ENCODE results near the gene PPP1R9A. TPM values are rescaled to one million over a fixed set of nuclear protein-coding genes. Genes with fewer than 3 reads are reported as not detected.

PPP1R9A gene
- total RNA-seq, 1 experiment from 2014 or later: not detected

DNA sequence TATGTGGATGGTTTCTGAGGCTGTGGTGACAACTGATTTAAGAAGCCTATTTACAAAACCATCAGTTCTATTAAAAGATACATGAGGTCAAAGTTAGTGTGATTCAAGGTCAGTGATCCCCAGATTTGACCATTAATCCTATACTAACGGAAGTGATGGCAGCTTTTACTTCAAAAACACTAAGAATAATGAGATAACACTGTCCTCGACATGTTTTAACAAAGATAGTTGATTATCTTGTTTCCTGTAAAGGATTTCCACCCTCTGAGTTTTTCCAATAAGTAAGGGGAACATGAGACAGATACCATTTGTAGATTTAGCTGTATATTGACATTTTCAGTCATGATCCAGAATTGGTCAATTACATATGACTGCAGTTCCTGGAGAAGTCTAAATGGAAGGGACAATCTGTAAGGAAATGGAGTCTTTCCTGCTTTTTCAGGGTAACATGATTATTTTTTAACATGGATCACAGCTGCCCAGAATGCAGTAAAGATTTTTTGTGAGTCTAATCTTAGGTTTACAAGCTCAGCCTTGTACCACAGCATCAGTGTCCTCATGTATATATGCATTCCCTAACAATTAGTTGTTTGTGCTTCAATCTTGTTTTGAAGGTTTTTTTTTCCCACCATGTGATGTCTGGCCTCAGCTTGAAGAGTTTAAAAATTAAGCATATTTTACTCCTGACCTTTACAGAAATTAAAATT, 188.0 kb downstream of the PPP1R9A start:
- H2AFZ ChIP-seq (ENCODE audit: low read length): no peak overlapping the region
- H3K27ac ChIP-seq (ENCODE audit: low read length): no peak overlapping the region

DNA sequence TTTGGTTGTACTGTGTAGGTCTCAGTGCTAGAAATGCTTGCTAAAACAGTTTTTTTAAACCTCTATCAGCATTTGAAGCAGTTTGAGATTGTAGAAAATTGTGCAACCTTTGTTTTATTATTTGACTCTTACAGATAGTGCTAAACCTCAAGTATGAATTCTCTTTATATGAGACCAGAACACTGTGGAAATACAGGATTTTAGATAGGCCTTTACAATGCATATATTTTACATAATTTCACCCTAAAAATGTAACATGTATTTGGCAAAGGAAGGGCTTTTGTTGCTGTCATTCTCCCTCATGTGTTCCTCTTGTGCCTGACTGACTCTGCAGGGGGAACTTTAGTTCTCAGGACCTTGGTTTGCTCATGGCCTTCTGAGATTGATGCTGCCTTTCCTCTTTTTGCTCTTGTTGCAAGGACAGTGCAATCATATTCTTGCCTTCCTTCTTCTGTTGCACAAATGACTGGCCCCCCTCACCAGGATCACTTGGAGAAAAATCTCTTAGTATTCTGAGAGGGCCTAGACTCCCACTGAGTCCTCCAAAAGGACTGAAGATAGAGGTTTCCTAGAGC, 188.7 kb downstream of the PPP1R9A start:
- no peak overlapping the region for H3K27ac ChIP-seq (ENCODE audit: low read length)
- no peak overlapping the region for H2AFZ ChIP-seq (ENCODE audit: low read length)
- H3K27me3 ChIP-seq (ENCODE audit: low read length): no peaks in the 10 kb centered on the region
- no peaks in the 10 kb centered on the region for H3K9me3 ChIP-seq (ENCODE audit: low read length)
- H3K9me2 ChIP-seq (replicated peaks; ENCODE audit: insufficient read depth, low read length): no peaks in the 10 kb centered on the region
- no peak overlapping the region for H3K4me3 ChIP-seq (ENCODE audit: low read length)
- H3K79me2 ChIP-seq (ENCODE audit: low read length): no peaks in the 10 kb centered on the region
- no peaks in the 10 kb centered on the region for H4K20me1 ChIP-seq (ENCODE audit: insufficient read depth, low read depth, low read length)
- H3K9ac ChIP-seq (ENCODE audit: low read length): no peak overlapping the region
- no peaks in the 10 kb centered on the region for H3K4me1 ChIP-seq (ENCODE audit: low read length)
- no peak for DNase-seq
- no peaks in the 10 kb centered on the region for H3K36me3 ChIP-seq (ENCODE audit: insufficient read depth, low read length)
- no peak overlapping the region for H3K4me2 ChIP-seq (ENCODE audit: low read depth, low read length, poor library complexity, severe bottlenecking)

More for the DNA sequence above, 188.0 kb downstream of the PPP1R9A start:
- no peak overlapping the region for H3K9ac ChIP-seq (ENCODE audit: low read length)
- H3K4me1 ChIP-seq (ENCODE audit: low read length): no peaks in the 10 kb centered on the region
- no peaks in the 10 kb centered on the region for H3K9me2 ChIP-seq (replicated peaks; ENCODE audit: insufficient read depth, low read length)
- no peaks in the 10 kb centered on the region for H3K27me3 ChIP-seq (ENCODE audit: low read length)
- H4K20me1 ChIP-seq (ENCODE audit: insufficient read depth, low read depth, low read length): no peaks in the 10 kb centered on the region
- no peaks in the 10 kb centered on the region for H3K9me3 ChIP-seq (ENCODE audit: low read length)
- no peak for DNase-seq
- no peak overlapping the region for H3K4me3 ChIP-seq (ENCODE audit: low read length)
- no peak overlapping the region for H3K4me2 ChIP-seq (ENCODE audit: low read depth, low read length, poor library complexity, severe bottlenecking)
- no peaks in the 10 kb centered on the region for H3K36me3 ChIP-seq (ENCODE audit: insufficient read depth, low read length)
- no peaks in the 10 kb centered on the region for H3K79me2 ChIP-seq (ENCODE audit: low read length)

DNA sequence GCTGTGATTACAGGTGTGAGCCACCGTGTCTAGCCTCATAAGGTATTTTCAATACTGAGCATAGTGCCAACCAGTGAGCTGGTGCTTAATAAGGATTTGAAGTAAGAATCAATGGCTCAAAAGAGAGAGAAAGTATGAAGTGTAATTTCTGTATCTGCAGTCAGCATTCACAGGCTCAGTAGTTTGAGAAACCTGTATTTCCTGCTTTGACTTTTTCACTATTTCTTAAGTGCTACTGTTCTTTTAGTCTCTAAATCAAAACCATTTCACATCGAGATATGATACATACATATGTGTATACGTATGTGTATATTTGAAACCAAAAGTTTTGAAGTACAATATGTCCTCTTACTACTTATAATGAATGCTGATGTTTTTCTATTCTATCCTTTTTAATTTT, 189.9 kb downstream of the PPP1R9A start:
- H3K36me3 ChIP-seq (ENCODE audit: insufficient read depth, low read length): no peaks in the 10 kb centered on the region
- no peak overlapping the region for H3K4me2 ChIP-seq (ENCODE audit: low read depth, low read length, poor library complexity, severe bottlenecking)
- no peaks in the 10 kb centered on the region for H3K27me3 ChIP-seq (ENCODE audit: low read length)
- H3K79me2 ChIP-seq (ENCODE audit: low read length): no peaks in the 10 kb centered on the region
- H3K4me1 ChIP-seq (ENCODE audit: low read length): no peaks in the 10 kb centered on the region
- H3K27ac ChIP-seq (ENCODE audit: low read length): no peak overlapping the region
- H3K9ac ChIP-seq (ENCODE audit: low read length): no peak overlapping the region
- H3K4me3 ChIP-seq (ENCODE audit: low read length): no peak overlapping the region
- H3K9me3 ChIP-seq (ENCODE audit: low read length): no peaks in the 10 kb centered on the region
- no peak overlapping the region for H2AFZ ChIP-seq (ENCODE audit: low read length)
- no peak for DNase-seq
- H3K9me2 ChIP-seq (replicated peaks; ENCODE audit: insufficient read depth, low read length): no peaks in the 10 kb centered on the region
- no peaks in the 10 kb centered on the region for H4K20me1 ChIP-seq (ENCODE audit: insufficient read depth, low read depth, low read length)

DNA sequence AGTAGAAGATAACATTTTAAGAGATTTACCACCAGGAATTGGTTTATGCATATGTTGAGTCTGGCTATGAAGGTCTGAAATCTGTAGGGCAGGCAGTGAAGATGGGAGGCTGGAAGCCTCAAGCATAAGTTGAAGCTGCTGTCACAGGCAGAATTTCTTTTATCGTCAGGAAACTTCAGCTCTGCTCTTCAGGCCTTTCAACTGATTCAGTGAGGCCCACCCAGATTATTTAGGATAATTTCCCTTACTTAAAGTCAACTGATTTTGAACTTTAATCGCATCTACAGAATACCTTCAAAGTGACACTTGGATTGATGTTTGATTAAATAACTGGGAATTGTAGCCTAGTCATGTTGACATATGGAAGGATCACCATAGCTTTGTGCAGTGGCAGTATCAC, 190.5 kb downstream of the PPP1R9A start:
- H3K4me3 ChIP-seq (ENCODE audit: low read length): no peak overlapping the region
- DNase-seq: no peak

DNA sequence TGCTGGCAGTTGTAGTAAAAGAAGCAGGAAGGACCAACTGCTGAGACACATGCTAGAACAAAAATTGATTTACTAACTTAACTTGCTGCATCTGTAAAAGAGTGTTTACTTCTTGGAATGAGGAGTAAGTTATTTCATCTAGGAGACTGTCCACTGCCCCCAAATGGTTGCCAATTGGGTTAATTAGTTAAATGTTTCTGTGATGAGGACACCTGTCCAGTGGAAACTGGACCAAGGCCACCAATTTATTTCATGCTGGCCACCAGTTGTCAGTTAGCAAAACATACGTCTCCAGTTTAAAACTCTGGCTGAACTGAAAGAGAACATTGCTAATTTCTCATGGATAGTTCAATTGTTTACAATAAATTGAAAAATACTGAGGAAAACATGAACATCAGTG, 191.7 kb downstream of the PPP1R9A start:
- Histone ChIP-seq H3K4me2 (ENCODE audit: low read depth, low read length, poor library complexity, severe bottlenecking) (no peak overlapping the region), H3K9ac (ENCODE audit: low read length) (no peak overlapping the region), H3K4me1 (ENCODE audit: low read length) (no peaks in the 10 kb centered on the region), H3K79me2 (ENCODE audit: low read length) (no peaks in the 10 kb centered on the region), H3K4me3 (ENCODE audit: low read length) (no peak overlapping the region), H3K9me3 (ENCODE audit: low read length) (no peaks in the 10 kb centered on the region), H3K27ac (ENCODE audit: low read length) (no peak overlapping the region), H2AFZ (ENCODE audit: low read length) (no peak overlapping the region), H4K20me1 (ENCODE audit: insufficient read depth, low read depth, low read length) (no peaks in the 10 kb centered on the region), H3K27me3 (ENCODE audit: low read length) (no peaks in the 10 kb centered on the region), H3K36me3 (ENCODE audit: insufficient read depth, low read length) (no peaks in the 10 kb centered on the region), H3K9me2 (replicated peaks; ENCODE audit: insufficient read depth, low read length) (no peaks in the 10 kb centered on the region)
- no peak for DNase-seq

More for the DNA sequence above, 190.5 kb downstream of the PPP1R9A start:
- H3K4me2 ChIP-seq (ENCODE audit: low read depth, low read length, poor library complexity, severe bottlenecking): no peak overlapping the region
- no peaks in the 10 kb centered on the region for H3K9me3 ChIP-seq (ENCODE audit: low read length)
- no peaks in the 10 kb centered on the region for H3K36me3 ChIP-seq (ENCODE audit: insufficient read depth, low read length)
- no peak overlapping the region for H2AFZ ChIP-seq (ENCODE audit: low read length)
- H3K9me2 ChIP-seq (replicated peaks; ENCODE audit: insufficient read depth, low read length): no peaks in the 10 kb centered on the region
- H3K4me1 ChIP-seq (ENCODE audit: low read length): no peaks in the 10 kb centered on the region
- no peaks in the 10 kb centered on the region for H3K79me2 ChIP-seq (ENCODE audit: low read length)
- H3K27me3 ChIP-seq (ENCODE audit: low read length): no peaks in the 10 kb centered on the region
- H3K27ac ChIP-seq (ENCODE audit: low read length): no peak overlapping the region
- no peaks in the 10 kb centered on the region for H4K20me1 ChIP-seq (ENCODE audit: insufficient read depth, low read depth, low read length)
- H3K9ac ChIP-seq (ENCODE audit: low read length): no peak overlapping the region

DNA sequence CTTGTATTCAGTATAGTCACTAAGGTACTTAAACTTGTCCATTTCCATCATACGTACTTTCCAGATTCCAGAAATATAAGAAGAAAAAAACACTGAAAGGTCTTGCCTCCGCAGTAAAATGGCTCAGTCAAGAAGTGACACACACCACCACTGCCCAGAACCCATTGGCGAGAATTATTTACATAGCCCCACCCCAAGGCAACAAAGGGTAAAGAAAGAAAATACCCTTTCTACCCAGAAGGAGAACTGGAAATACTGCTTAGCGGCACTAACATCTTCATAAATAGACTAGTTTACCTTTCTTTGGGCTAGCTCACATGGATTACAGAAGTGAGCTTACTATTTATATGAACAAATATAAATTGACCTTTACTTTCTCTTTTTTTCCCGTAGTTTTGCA, 194.0 kb downstream of the PPP1R9A start:
- Histone ChIP-seq H3K79me2 (ENCODE audit: low read length) (no peaks in the 10 kb centered on the region), H3K4me2 (ENCODE audit: low read depth, low read length, poor library complexity, severe bottlenecking) (no peak overlapping the region), H3K9me3 (ENCODE audit: low read length) (no peaks in the 10 kb centered on the region), H3K36me3 (ENCODE audit: insufficient read depth, low read length) (no peaks in the 10 kb centered on the region), H3K4me3 (ENCODE audit: low read length) (no peak overlapping the region), H4K20me1 (ENCODE audit: insufficient read depth, low read depth, low read length) (no peaks in the 10 kb centered on the region), H2AFZ (ENCODE audit: low read length) (no peak overlapping the region), H3K27ac (ENCODE audit: low read length) (no peak overlapping the region), H3K4me1 (ENCODE audit: low read length) (no peaks in the 10 kb centered on the region), H3K27me3 (ENCODE audit: low read length) (no peaks in the 10 kb centered on the region), H3K9ac (ENCODE audit: low read length) (no peak overlapping the region), H3K9me2 (replicated peaks; ENCODE audit: insufficient read depth, low read length) (no peaks in the 10 kb centered on the region)
- no peak for DNase-seq

DNA sequence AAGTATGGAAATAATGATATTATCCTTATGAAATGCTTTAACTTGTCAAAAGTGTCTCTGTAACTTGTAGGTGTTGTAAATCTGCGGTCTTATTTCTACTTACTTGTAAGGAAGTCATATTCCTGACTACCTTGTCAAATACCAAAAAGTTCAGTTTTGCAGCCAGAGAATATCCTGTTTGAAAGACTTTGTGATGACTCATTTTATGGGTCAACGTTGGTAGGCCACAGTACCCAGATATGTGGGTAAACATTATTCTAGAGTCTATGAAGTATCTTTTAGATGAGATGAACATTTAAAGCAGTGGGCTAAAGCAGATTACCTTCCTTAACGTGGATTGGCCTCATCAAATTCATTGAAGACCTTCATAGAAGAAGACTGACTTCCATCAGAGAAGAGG, 195.3 kb downstream of the PPP1R9A start:
- Histone ChIP-seq H3K9ac (ENCODE audit: low read length) (no peak overlapping the region), H3K9me3 (ENCODE audit: low read length) (no peaks in the 10 kb centered on the region), H3K4me2 (ENCODE audit: low read depth, low read length, poor library complexity, severe bottlenecking) (no peak overlapping the region), H2AFZ (ENCODE audit: low read length) (no peak overlapping the region), H3K4me1 (ENCODE audit: low read length) (no peaks in the 10 kb centered on the region), H3K36me3 (ENCODE audit: insufficient read depth, low read length) (no peaks in the 10 kb centered on the region), H3K79me2 (ENCODE audit: low read length) (no peaks in the 10 kb centered on the region), H3K27ac (ENCODE audit: low read length) (no peak overlapping the region), H4K20me1 (ENCODE audit: insufficient read depth, low read depth, low read length) (no peaks in the 10 kb centered on the region), H3K9me2 (replicated peaks; ENCODE audit: insufficient read depth, low read length) (no peaks in the 10 kb centered on the region), H3K27me3 (ENCODE audit: low read length) (no peaks in the 10 kb centered on the region), H3K4me3 (ENCODE audit: low read length) (no peak overlapping the region)
- DNase-seq: no peak

DNA sequence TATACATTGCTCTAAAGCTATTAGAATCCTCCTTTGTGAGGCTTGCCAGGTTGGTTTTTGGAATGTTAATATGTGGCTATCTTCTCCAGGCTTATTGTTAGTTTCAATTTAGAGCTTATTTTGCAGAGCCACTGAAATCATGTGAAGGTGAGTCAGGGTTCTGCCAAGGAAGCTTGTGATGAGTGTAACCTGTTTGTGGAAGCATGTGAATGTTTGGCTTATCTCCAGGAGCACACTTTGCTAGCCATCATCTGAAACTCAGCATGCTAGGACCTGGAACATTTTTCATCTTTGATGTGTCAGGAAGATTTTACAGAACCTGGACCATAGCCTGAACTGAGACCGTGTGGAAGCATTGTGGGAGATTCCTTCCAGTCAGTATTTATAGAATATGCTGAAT, 197.3 kb downstream of the PPP1R9A start:
- Histone ChIP-seq H3K27me3 (ENCODE audit: low read length) (no peaks in the 10 kb centered on the region), H3K9me3 (ENCODE audit: low read length) (no peaks in the 10 kb centered on the region), H4K20me1 (ENCODE audit: insufficient read depth, low read depth, low read length) (no peaks in the 10 kb centered on the region), H2AFZ (ENCODE audit: low read length) (no peak overlapping the region), H3K4me3 (ENCODE audit: low read length) (no peak overlapping the region), H3K36me3 (ENCODE audit: insufficient read depth, low read length) (no peaks in the 10 kb centered on the region), H3K4me2 (ENCODE audit: low read depth, low read length, poor library complexity, severe bottlenecking) (no peak overlapping the region), H3K79me2 (ENCODE audit: low read length) (no peaks in the 10 kb centered on the region), H3K27ac (ENCODE audit: low read length) (no peak overlapping the region), H3K4me1 (ENCODE audit: low read length) (no peaks in the 10 kb centered on the region), H3K9me2 (replicated peaks; ENCODE audit: insufficient read depth, low read length) (no peaks in the 10 kb centered on the region), H3K9ac (ENCODE audit: low read length) (no peak overlapping the region)
- DNase-seq: no peak
